GM18498 (cell line): Measurements from ENCODE around the gene PLCXD1.

Experiments
- ATAC-seq: cut with Tn5 transposase; IDR thresholded peaks from one replicate; pipeline ENCODE4 v1.9.1; 2021; ENCODE audit warnings: mild to moderate bottlenecking, moderate library complexity; ENCODE audit not compliant: unreplicated experiment

Gene PLCXD1

GRCh38 chrX:333611-334311, 52.6 kb downstream of the PLCXD1 start:
- no peak for ATAC-seq

GRCh38 chrX:334331-334891, 53.2 kb downstream of the PLCXD1 start:
- ATAC-seq, result no peak

- no peak for ATAC-seq
These were observed 54.0 kb downstream of the PLCXD1 start for GRCh38 chrX:334971-335757.

GRCh38 chrX:335758-336155, 54.6 kb downstream of the PLCXD1 start:
- no peak for ATAC-seq

GRCh38 chrX:336227-336626, 55.0 kb downstream of the PLCXD1 start:
- no peak for ATAC-seq

GRCh38 chrX:337331-337831, 56.2 kb downstream of the PLCXD1 start:
- ATAC-seq, result no peak

- ATAC-seq, result no peak
These were observed 57.2 kb downstream of the PLCXD1 start for GRCh38 chrX:338281-338835.

GRCh38 chrX:338836-339400, 57.7 kb downstream of the PLCXD1 start:
- ATAC-seq, result no peak

GRCh38 chrX:340121-340520, 58.9 kb downstream of the PLCXD1 start:
- ATAC-seq, result no peak

- no peak for ATAC-seq
These were observed 59.7 kb downstream of the PLCXD1 start for GRCh38 chrX:340641-341423.

GRCh38 chrX:341541-342101, 60.4 kb downstream of the PLCXD1 start:
- ATAC-seq, result no peak

- ATAC-seq, result no peak
These were observed 63.3 kb downstream of the PLCXD1 start for GRCh38 chrX:344371-344901.

- no peak for ATAC-seq
These were observed 64.1 kb downstream of the PLCXD1 start for GRCh38 chrX:345020-345925.

GRCh38 chrX:346034-346813, 65.0 kb downstream of the PLCXD1 start:
- no peak for ATAC-seq

GRCh38 chrX:347351-348117, 66.4 kb downstream of the PLCXD1 start:
- ATAC-seq, result no peak

- no peak for ATAC-seq
These were observed 67.4 kb downstream of the PLCXD1 start for GRCh38 chrX:348461-349117.

- ATAC-seq, result no peak
These were observed 68.0 kb downstream of the PLCXD1 start for GRCh38 chrX:349196-349595.
